Ecto neural progenitor cell (in vitro differentiated cells): ENCODE measurements around the gene STAP1.
"Not testable (repeated sequence)": the region's sequence is repeated elsewhere in the genome, so short reads cannot be mapped to it uniquely, and the experiment has no call there.

Experiments used
- DNase-seq: peaks from one replicate; pipeline ENCODE4 v3.0.0-alpha.2; 2018; ENCODE audit warnings: low spot score

STAP1 gene

GRCh38 chr4:67624939-67625338 lies 66.4 kb downstream of the STAP1 start:
- DNase-seq, result no peak

- no peak for DNase-seq
Measured at GRCh38 chr4:67632492-67632891, 74.0 kb downstream of the STAP1 start.

GRCh38 chr4:67634741-67635140 lies 76.2 kb downstream of the STAP1 start:
- no peak for DNase-seq

- DNase-seq, result no peak
Measured at GRCh38 chr4:67635331-67635730, 76.8 kb downstream of the STAP1 start.

- not testable (repeated sequence) for DNase-seq
Measured at GRCh38 chr4:67636978-67637377, 78.5 kb downstream of the STAP1 start.

GRCh38 chr4:67638136-67638535 lies 79.6 kb downstream of the STAP1 start:
- DNase-seq, result no peak

- DNase-seq, result no peak
Measured at GRCh38 chr4:67651536-67651935, 93.0 kb downstream of the STAP1 start.
